HEK293T (cell line): ENCODE results near the gene PHKA1.
A peak's percentile ranks its signal among the peaks of the same experiment; 100 is the strongest.

ENCODE experiments used
- CTCF ChIA-PET: fragments of 350-600 bp; formaldehyde crosslinking; extraction: SDS; loops from one replicate; lab custom pipeline; 2021; ENCODE audit warnings: antibody characterized with exemption, inconsistent platforms; lab: Yijun Ruan, JAX
- POLR2A ChIA-PET: fragments of 350-600 bp; formaldehyde crosslinking; extraction: SDS; loops from one replicate; lab custom pipeline; 2020; ENCODE audit warnings: antibody characterized with exemption, inconsistent platforms; lab: Yijun Ruan, JAX
- DNase-seq: peaks from one replicate; pipeline ENCODE4 v3.0.0; 2012; ENCODE audit warnings: mixed read lengths; ENCODE audit errors: extremely low spot score
- ARNT ChIP-seq: fragments of 450-650 bp; IDR thresholded peaks from 2 replicates; pipeline ENCODE4 v1.6.1; 2017; ENCODE audit warnings: mild to moderate bottlenecking
- BHLHE40 ChIP-seq: fragments of 450-650 bp; IDR thresholded peaks from 2 replicates; pipeline ENCODE4 v1.6.1; 2016; ENCODE audit warnings: mild to moderate bottlenecking, moderate library complexity, borderline replicate concordance
- CTBP1 ChIP-seq: fragments of 450-650 bp; IDR thresholded peaks from 2 replicates; pipeline ENCODE4 v1.6.1; 2016; ENCODE audit warnings: borderline replicate concordance
- ELF4 ChIP-seq: fragments of 450-650 bp; IDR thresholded peaks from 2 replicates; pipeline ENCODE4 v1.6.1; 2017; ENCODE audit warnings: antibody characterized with exemption
- FOXA1 ChIP-seq: fragments of 450-650 bp; IDR thresholded peaks from 2 replicates; pipeline ENCODE4 v1.6.1; 2016; ENCODE audit warnings: mild to moderate bottlenecking
- FOXK2 ChIP-seq: fragments of 450-650 bp; IDR thresholded peaks from 2 replicates; pipeline ENCODE4 v1.6.1; 2016; ENCODE audit warnings: mild to moderate bottlenecking
- FOXM1 ChIP-seq: fragments of 450-650 bp; IDR thresholded peaks from 2 replicates; pipeline ENCODE4 v1.6.1; 2017; ENCODE audit warnings: mild to moderate bottlenecking, borderline replicate concordance
- HDGF ChIP-seq: fragments of 450-650 bp; IDR thresholded peaks from 2 replicates; pipeline ENCODE4 v1.6.1; 2017; ENCODE audit warnings: antibody characterized with exemption, borderline replicate concordance
- L3MBTL2 ChIP-seq: fragments of 450-650 bp; conservative IDR thresholded peaks from 2 replicates; pipeline ENCODE4 v1.6.1; 2016; ENCODE audit warnings: mild to moderate bottlenecking
- LEF1 ChIP-seq: fragments of 450-650 bp; IDR thresholded peaks from 2 replicates; pipeline ENCODE4 v1.6.1; 2017; ENCODE audit warnings: mild to moderate bottlenecking, borderline replicate concordance
- NFRKB ChIP-seq: fragments of 450-650 bp; IDR thresholded peaks from 2 replicates; pipeline ENCODE4 v1.6.1; 2016; ENCODE audit warnings: mild to moderate bottlenecking, moderate library complexity
- SP1 ChIP-seq: fragments of 450-650 bp; IDR thresholded peaks from 2 replicates; pipeline ENCODE4 v1.6.1; 2017
- SUZ12 ChIP-seq: fragments of 450-650 bp; IDR thresholded peaks from 2 replicates; pipeline ENCODE4 v1.6.1; 2016; ENCODE audit warnings: mild to moderate bottlenecking
- TARDBP ChIP-seq: fragments of 450-650 bp; IDR thresholded peaks from 2 replicates; pipeline ENCODE4 v1.6.1; 2016
- ZNF384 ChIP-seq: fragments of 450-650 bp; IDR thresholded peaks from 2 replicates; pipeline ENCODE4 v1.6.1; 2016
- TF ChIP-seq, protein P1 (sequence below): fragments of 450-650 bp; IDR thresholded peaks from 2 replicates; pipeline ENCODE4 v1.6.1; 2016

The PHKA1 gene

DNA sequence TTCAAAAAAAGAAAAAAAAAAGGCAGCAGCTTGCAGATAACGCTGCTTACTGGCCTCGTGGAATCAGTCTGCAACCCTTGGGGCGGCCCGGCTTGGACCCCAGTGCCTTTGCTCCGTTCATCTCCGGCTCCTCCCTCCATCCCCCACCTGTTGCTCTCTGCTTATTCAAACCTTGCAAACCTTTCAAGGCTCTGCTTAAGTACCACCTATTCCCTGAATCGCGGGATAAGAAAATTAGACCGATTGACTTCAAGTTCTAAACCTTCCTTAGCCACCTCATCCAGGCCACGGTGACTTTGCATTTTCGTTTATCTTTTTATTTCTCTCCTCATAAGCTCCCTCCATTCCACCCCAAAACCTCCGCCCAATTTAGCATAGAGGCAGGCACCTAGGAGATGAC is 1.4 kb upstream of the PHKA1 start:
- ChIA-PET POLR2A (no interaction called here), CTCF (no interaction called here)
- DNase-seq = no peak
- no peak for TF ChIP-seq FOXA1

DNA sequence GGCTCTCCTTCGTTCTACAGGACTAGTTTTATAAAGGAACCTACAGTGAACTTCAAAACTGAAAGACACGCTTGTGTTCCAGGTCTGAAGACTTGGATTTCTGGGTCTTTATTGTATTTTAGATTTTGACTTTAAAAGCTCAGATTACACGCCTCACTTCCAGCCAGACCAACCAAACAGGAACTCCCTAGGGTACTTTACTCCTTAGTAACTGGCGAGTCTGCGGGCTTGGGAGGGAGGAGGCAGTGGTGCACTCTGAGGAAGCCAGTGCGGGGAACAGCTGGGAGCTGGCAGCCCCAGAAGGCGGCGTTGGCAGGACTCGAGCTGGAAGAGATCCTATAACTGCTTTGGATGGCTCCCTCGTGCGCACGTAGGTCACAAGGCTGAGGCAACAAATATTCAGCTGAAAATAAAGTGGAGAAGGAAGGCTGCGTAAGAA is 391 bp upstream of the PHKA1 start:
- ChIA-PET POLR2A (interaction anchor here (0.6 to 1.4 kb wide), 5 partner anchors 9 to 534 kb away, joined by 3 to 4 read pairs (median 3); partner anchors contain the start of genes PIN4 and RPS4X), CTCF (no interaction called here)
- TF ChIP-seq ELF4 (no peak), L3MBTL2 (peak; percentile 41)
- peak; percentile 42 for DNase-seq

DNA sequence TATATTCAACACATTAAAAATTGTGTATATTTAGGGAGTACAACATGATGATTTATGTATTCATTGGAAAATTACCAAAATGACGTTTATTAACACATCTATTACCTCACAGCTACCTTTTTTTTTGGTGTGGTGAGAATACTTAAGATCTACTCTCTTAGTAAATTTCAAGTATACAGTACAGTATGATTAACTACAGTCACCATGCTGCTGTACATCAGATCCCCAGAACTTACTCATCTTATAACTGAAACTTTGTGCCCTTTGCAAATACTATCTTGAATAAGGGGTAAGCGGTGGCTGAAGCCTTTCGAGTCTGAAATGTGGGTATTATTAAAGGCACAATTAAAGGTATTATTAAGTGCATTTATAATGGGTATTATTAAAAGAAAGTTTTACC is 976 bp downstream of the PHKA1 start:
- no peak for DNase-seq
- ChIA-PET CTCF (no interaction called here), POLR2A (interaction anchor here (0.7 kb wide), 1 partner anchor 166 kb away, joined by 4 read pairs; no protein-coding TSS in a partner anchor)
- TF ChIP-seq, protein P1, sequence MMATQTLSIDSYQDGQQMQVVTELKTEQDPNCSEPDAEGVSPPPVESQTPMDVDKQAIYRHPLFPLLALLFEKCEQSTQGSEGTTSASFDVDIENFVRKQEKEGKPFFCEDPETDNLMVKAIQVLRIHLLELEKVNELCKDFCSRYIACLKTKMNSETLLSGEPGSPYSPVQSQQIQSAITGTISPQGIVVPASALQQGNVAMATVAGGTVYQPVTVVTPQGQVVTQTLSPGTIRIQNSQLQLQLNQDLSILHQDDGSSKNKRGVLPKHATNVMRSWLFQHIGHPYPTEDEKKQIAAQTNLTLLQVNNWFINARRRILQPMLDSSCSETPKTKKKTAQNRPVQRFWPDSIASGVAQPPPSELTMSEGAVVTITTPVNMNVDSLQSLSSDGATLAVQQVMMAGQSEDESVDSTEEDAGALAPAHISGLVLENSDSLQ = peak; percentile 21; the same call in 1 of the 2 replicates
- TF ChIP-seq SP1 = no peak

DNA sequence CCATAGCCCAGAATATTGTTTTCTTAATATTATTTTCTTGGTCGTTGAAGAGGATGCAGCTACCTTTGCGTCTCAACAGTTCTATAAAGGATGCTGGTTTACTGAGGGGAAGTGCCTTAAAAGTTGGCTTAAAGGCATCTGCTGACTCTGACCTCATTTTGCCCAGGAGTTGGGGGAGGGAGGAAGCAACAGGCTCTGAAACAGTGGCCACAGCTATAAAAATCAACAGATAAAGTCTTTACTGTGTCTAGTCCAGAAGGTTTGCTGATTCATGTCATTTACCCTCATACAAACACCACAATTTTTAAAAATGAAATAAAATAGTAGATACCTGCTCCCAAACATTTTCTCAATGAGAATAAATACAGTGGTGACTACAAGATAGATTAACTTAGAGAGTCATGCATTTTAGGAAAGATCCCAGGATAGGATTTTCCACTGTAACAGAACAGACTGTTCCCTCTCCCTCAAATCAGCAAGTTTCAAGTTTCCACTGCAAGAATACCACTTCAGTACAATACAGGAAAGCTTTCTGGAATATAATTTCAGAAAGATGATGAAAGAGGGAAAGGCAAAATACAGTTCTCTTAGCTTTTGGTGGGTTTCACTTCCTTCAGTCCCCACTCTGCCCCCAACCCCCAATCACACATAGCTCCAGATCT is 1.9 kb downstream of the PHKA1 start:
- peak; percentile 12 for DNase-seq
- CTCF ChIA-PET = no interaction called here
- POLR2A ChIA-PET = no interaction called here
- TF ChIP-seq FOXK2 (no peak), FOXM1 (no peak), TARDBP (no peak), SP1 (no peak), SUZ12 (no peak), L3MBTL2 (no peak), ZNF384 (no peak), ARNT (no peak), ELF4 (no peak), BHLHE40 (no peak)
- TF ChIP-seq, protein P1 = no peak

DNA sequence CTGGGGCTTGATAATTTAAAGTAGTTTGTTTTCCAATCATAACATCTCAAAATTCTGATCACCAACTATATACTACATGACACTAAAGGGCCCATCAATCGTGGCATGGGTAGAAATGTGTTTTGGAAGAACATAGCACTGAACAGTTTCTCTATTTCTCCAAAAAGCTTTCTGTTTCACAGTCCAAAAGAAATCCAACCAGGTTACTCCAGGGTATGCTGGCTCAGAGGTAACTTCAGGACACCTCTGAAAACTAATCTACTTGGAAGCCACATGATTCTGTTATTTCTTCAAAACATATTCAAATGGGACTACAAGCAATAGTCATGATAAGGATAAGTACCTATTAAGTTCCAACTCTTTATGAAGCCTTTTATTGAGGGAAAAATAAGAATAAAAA is 8.3 kb downstream of the PHKA1 start:
- CTCF ChIA-PET = no interaction called here
- TF ChIP-seq, protein P1 = no peak
- TF ChIP-seq ZNF384 = no peak
- no peak for TF ChIP-seq SP1
- TF ChIP-seq LEF1 = no peak

DNA sequence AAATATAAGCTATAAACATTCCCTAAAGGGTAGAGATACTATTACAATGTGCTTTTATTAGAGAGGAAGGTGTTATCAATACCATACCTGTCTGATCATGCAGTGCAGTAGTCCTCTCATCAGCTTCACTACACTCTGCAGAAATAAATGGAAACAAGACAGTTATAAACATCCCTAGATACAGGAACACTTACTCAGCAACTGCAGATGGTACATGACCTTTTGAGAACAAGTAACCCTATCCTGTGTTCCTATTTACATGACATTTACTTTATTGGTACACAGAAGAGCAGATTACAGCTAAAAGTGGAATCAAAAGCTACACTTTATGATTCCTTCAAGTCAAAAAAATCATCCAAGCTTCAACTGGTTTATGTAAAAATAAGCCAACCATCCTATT is 9.0 kb downstream of the PHKA1 start:
- CTCF ChIA-PET = no interaction called here
- TF ChIP-seq FOXM1 (no peak), NFRKB (no peak), TARDBP (no peak)

More for the DNA sequence above, 8.3 kb downstream of the PHKA1 start:
- DNase-seq = no peak
- POLR2A ChIA-PET = interaction anchor here (1.1 kb wide), 1 partner anchor 9 kb away, joined by 4 read pairs; the partner anchor contains the start of gene PHKA1

DNA sequence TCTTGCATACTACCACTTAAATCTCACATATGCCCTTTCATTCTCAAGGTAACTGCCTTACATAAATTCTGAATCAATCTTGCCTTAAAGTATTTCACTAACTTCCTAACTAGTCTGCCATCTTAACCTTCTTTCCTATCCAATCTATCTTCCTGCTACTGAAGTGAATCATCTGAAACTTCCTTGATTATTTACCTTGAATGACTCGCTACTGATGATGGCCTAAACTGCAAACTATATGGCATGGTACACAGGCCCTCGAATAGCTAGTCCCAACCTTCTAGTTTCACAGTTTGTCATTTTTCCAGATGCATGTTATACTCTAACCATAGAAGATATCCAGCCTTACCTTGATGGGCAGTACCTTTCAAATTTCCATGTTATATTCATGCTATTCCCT is 19.9 kb downstream of the PHKA1 start:
- POLR2A ChIA-PET = no interaction called here
- TF ChIP-seq LEF1 (no peak), FOXK2 (no peak), NFRKB (no peak), FOXM1 (no peak), HDGF (no peak), ZNF384 (no peak), SP1 (no peak), L3MBTL2 (no peak), SUZ12 (no peak), CTBP1 (no peak), ARNT (no peak)
- TF ChIP-seq, protein P1 = no peak
- no peak for DNase-seq
- CTCF ChIA-PET = no interaction called here

More for the DNA sequence above, 9.0 kb downstream of the PHKA1 start:
- DNase-seq = no peak
- POLR2A ChIA-PET = interaction anchor here (1.1 kb wide), 1 partner anchor 9 kb away, joined by 4 read pairs; the partner anchor contains the start of gene PHKA1
